GM21360 (cell line): Measurements from ENCODE around the gene CLUH.
"Not testable (repeated sequence)": the region's sequence is repeated elsewhere in the genome, so short reads cannot be mapped to it uniquely, and the experiment has no call there.

Experiments
- ATAC-seq: cut with Tn5 transposase; IDR thresholded peaks from one replicate; pipeline ENCODE4 v1.9.1; 2021; ENCODE audit warnings: mild to moderate bottlenecking, moderate library complexity; ENCODE audit not compliant: unreplicated experiment

The CLUH gene

GRCh38 chr17:2688351-2689342 lies 22.9 kb downstream of the CLUH start:
- ATAC-seq, result no peak

- no peak for ATAC-seq
These were observed 24.5 kb downstream of the CLUH start for GRCh38 chr17:2687074-2687418.

DNA sequence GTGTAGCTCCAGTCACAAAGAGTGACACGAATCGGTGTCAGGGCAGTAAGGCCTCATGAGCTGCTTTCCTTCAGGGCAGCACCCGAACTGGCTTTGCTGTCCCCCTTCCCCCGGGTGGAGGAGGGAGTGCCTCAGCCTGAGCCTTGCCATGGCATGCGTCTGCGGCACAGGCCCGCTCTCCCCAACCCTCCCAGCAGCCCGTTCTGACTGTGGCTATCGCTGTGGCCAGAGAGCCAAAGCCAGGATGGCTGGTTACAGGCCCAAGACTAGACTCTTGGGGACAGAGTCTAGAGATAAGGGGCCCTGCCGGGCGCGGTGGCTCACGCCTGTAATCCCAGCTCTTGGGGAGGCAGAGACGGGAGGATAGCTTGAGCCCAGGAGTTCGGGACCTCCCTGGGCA lies 25.9 kb downstream of the CLUH start:
- ATAC-seq, result no peak

- no peak for ATAC-seq
These were observed 27.0 kb downstream of the CLUH start for GRCh38 chr17:2684549-2684948.

DNA sequence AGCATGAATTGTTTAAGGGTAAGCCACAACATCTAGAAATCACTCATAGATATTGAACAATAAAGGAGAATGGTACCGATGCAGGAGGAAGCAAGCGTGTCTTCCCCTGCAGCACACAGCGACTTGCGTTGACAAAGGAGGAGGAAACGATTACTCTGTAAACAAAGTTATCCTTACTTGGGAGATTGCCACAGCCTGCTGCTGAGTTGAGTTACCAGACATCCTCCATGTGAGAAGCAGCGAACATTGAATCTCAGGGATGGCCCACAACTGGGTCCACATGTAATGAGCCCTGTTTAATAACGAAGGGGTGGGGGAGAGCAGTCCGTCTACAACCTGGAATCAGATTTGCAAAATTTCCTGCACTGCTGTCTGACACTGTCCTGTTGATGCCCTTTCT lies 27.7 kb downstream of the CLUH start:
- ATAC-seq, result no peak

- no peak for ATAC-seq
These were observed 29.2 kb downstream of the CLUH start for GRCh38 chr17:2682176-2682938.

DNA sequence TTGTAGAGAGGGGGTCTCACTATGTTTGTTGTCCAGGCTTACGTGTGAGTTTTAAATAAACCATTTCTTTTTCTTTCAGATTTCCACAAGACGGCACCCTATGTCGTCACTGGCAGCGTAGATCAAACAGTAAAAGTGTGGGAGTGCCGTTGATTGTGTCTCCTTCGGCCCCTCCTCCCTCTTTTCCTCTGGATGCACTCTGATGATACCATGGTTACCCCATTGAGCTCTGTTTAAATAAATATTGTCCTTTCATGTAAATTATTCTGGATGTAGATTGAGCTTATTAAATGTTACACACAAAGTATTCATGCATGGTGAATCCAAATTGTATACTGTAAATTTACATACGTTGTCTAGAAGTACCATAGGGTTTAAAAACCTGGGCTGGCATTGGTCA lies 29.9 kb downstream of the CLUH start:
- ATAC-seq, result no peak

DNA sequence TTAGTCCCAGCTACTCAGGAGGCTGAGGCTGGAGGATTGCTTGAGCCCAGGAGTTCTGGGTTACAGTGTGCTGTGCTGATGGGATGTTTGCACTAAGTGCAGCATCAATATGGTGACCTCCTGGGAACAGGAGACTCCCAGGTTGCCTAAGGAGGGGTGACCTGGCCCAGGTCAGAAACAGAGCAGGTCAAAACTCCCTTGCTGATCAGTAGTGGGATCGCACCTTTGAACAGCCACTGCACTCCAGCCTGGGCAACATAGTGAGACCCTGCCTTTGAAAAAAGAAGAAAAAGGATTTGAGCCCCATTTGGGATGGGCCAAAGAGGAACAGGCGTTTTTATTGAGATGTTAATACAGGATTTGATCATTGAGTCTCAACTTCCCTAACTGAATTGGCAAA lies 30.6 kb downstream of the CLUH start:
- no peak for ATAC-seq

DNA sequence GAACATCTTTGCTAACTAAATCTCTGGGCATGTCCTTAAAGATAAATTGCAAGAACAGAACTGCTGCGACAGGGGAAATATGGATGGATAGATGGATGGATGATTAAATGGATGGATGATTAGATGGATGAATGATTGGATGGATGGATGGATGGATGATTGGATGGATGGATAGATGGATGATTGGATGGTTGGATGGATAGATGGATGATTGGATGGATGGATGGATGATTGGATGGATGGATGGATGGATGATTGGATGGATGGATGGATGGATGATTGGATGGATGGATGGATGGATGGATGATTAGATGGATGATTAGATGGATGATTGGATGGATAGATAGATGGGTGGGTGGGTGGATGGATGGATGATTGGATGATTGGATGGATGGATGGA lies 32.3 kb downstream of the CLUH start:
- ATAC-seq, result not testable (repeated sequence)

DNA sequence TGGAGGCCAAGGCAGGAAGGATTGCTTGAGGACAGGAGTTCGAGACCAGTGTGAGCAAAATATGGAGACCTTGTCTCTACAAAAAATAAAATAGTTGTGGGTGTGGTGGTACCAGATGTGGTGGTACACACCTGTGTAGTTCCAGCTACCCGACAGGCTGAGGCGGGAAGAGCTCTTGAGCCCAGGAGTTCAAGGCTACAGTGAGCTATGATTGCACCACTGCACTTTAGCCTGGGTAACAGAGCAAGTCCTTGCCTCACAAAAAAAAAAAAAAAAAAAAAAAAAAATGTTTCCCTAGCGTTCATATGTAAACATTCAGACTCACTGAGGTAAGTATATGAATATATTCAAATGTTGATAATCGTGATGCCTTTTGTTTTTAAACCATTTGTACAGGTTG lies 39.5 kb downstream of the CLUH start:
- no peak for ATAC-seq

DNA sequence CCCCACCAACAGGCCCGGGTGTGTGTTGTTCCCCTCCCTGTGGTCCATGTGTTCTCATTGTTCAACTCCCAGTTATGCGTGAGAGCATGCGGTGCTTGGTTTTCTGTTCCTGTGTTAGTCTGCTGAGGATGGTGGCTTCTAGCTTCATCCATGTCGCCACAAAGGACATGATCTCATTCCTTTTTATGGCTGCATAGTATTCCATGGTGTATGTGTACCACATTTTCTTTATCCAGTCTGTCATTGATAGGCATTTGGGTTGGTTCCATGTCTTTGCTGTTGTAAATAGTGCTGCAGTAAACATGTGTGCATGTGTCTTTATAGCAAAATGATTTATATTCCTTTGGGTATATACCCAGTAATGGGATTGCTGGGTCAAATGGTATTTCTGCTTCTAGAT lies 51.2 kb downstream of the CLUH start:
- not testable (repeated sequence) for ATAC-seq

DNA sequence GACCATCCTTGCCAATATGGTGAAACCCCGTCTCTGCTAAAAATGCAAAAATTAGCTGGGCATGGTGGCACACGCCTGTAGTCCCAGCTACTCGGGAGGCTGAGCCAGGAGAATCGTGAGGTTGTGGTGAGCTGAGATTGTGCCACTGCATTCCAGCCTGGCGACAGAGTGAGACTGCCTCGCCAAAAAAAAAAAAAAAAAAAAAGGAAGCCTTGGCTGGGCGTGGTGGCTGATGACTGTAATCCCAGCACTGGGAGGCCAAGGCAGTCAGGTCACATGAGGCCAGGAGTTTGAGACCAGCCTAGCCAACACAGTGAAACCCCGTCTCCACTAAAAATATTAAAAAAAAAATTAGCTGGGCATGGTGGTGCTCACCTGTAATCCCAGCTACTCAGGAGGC lies 52.2 kb downstream of the CLUH start:
- ATAC-seq, result not testable (repeated sequence)

GRCh38 chr17:2656283-2656682 lies 55.3 kb downstream of the CLUH start:
- no peak for ATAC-seq

GRCh38 chr17:2655546-2655945 lies 56.0 kb downstream of the CLUH start:
- no peak for ATAC-seq

GRCh38 chr17:2652911-2653310 lies 58.7 kb downstream of the CLUH start:
- not testable (repeated sequence) for ATAC-seq

DNA sequence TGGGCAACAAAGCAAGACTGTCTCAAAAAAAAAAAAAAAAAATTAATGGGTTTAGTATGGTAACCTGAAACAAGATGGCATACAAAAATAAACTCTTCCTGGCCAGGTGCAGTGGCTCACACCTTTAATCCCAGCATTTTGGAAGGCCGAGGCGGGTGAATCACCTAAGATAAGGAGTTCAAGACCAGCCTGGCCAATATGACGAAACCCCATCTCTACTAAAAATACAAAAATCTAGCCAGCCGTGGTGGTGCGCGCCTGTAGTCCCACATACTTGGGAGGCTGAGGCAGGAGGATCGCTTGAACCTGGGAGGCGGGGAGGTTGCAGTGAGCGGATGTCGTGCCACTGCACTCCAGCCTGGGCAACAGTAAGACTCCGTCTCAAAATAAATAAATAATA lies 62.4 kb downstream of the CLUH start:
- ATAC-seq, result no peak

GRCh38 chr17:2647957-2648356 lies 63.6 kb downstream of the CLUH start:
- no peak for ATAC-seq

GRCh38 chr17:2644971-2645370 lies 66.6 kb downstream of the CLUH start:
- ATAC-seq, result no peak
